Cardiac fibroblast (primary cell): ENCODE measurements around the gene HTR4.

ENCODE experiments used
- DNase-seq, 2 donors: peaks; one replicate each; pipeline versions ENCODE4 v3.0.0 to v3.0.0-alpha.2; 2010; ENCODE audit warnings: low read depth in 2 of 2
- H3K4me3 ChIP-seq, 2 donors: replicated peaks in 1 of 2; 1 replicate in 1 of 2; 2 replicates in 1 of 2; pipeline ENCODE4 v1.5.1; 2011; ENCODE audit warnings: low read depth in 2 of 2, low read length in 2 of 2, mild to moderate bottlenecking in 2 of 2, moderate library complexity in 1 of 2
- CTCF ChIP-seq: IDR thresholded peaks from one replicate; pipeline ENCODE4 v1.5.1; 2011; ENCODE audit warnings: low read depth, mild to moderate bottlenecking, low read length, inconsistent platforms

Gene HTR4

GRCh38 chr5:148595697-148596096 lies 58.6 kb downstream of the HTR4 start:
- H3K4me3 ChIP-seq, result no peak overlapping the region
- DNase-seq, result no peak
- TF ChIP-seq CTCF, result no peak

GRCh38 chr5:148586796-148587195 lies 67.5 kb downstream of the HTR4 start:
- no peak for TF ChIP-seq CTCF
- no peak for DNase-seq

GRCh38 chr5:148585988-148586387 lies 68.3 kb downstream of the HTR4 start:
- peak in 1 of 2 donors; percentile 2 for DNase-seq
- no peak for TF ChIP-seq CTCF
- no peak overlapping the region for H3K4me3 ChIP-seq

More at GRCh38 chr5:148586796-148587195, 67.5 kb downstream of the HTR4 start:
- H3K4me3 ChIP-seq, result no peak overlapping the region

- TF ChIP-seq CTCF, result no peak
- H3K4me3 ChIP-seq, result no peak overlapping the region
- no peak for DNase-seq
Measured at GRCh38 chr5:148584103-148584502, 70.2 kb downstream of the HTR4 start.

- H3K4me3 ChIP-seq, result no peak overlapping the region
- TF ChIP-seq CTCF, result no peak
- DNase-seq, result peak in 1 of 2 donors; percentile 21
Measured at GRCh38 chr5:148583421-148583965, 70.8 kb downstream of the HTR4 start.

GRCh38 chr5:148574167-148574566 lies 80.2 kb downstream of the HTR4 start:
- TF ChIP-seq CTCF, result no peak
- no peak overlapping the region for H3K4me3 ChIP-seq
- no peak for DNase-seq

GRCh38 chr5:148573374-148573773 lies 81.0 kb downstream of the HTR4 start:
- no peak overlapping the region for H3K4me3 ChIP-seq
- no peak for DNase-seq
- no peak for TF ChIP-seq CTCF
